GM12801 (cell line): ENCODE measurements around the gene GLB1L3.

ENCODE experiments used
- TF ChIP-seq, protein P1 (sequence below): IDR thresholded peaks from one replicate; pipeline ENCODE4 v1.5.1; 2011; ENCODE audit warnings: control low read depth; ENCODE audit not compliant: insufficient read length; ENCODE audit errors: extremely low read depth

The GLB1L3 gene

DNA sequence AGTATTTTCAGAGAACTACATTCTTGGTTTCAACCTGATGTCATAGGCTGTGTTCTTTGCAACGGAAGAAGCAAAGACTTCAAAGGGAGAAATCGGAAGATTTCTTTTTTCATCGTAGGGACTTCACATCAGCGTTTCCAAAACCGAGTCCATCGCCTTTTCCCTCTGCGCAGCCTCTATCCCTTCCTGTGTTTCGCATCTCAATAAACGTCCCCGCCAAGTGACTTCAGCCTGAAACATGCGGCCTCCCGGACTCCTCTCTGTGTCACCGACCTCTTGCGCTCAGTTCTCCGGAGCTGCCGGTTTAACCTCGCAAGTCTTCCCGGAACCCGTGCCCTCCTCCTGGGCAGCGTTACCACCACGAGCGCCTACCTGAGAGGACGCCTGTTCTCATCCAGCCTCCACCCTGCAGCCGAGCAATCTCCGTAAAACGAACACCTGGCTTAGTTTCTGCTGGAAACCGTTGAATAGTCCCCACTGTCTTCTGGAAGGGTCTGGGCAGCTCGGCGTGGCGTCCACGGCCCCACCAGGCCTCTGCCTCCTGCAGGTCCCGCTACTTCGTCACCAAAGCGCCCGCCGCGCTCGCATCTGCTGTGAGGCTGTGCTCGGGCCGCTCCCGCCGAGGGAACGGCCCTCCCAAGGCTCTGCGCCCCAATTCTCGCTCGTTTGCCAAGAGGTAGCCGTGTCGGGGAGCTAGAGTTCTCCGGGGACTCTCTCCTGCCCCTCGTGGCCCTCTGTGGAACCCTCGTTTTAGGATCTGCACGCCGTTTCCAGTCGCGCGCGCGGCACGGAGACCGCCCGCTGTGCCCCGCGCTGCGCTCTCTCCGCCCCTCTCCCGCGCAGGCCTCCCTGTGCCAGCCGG is at the start of gene GLB1L3:
GLB1L3 (plus strand) TSS at position 846 of the 862 bp plus-strand sequence. CDS start 362 bp downstream, outside the sequence.
- TF ChIP-seq, protein P1, sequence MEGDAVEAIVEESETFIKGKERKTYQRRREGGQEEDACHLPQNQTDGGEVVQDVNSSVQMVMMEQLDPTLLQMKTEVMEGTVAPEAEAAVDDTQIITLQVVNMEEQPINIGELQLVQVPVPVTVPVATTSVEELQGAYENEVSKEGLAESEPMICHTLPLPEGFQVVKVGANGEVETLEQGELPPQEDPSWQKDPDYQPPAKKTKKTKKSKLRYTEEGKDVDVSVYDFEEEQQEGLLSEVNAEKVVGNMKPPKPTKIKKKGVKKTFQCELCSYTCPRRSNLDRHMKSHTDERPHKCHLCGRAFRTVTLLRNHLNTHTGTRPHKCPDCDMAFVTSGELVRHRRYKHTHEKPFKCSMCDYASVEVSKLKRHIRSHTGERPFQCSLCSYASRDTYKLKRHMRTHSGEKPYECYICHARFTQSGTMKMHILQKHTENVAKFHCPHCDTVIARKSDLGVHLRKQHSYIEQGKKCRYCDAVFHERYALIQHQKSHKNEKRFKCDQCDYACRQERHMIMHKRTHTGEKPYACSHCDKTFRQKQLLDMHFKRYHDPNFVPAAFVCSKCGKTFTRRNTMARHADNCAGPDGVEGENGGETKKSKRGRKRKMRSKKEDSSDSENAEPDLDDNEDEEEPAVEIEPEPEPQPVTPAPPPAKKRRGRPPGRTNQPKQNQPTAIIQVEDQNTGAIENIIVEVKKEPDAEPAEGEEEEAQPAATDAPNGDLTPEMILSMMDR: no peak

DNA sequence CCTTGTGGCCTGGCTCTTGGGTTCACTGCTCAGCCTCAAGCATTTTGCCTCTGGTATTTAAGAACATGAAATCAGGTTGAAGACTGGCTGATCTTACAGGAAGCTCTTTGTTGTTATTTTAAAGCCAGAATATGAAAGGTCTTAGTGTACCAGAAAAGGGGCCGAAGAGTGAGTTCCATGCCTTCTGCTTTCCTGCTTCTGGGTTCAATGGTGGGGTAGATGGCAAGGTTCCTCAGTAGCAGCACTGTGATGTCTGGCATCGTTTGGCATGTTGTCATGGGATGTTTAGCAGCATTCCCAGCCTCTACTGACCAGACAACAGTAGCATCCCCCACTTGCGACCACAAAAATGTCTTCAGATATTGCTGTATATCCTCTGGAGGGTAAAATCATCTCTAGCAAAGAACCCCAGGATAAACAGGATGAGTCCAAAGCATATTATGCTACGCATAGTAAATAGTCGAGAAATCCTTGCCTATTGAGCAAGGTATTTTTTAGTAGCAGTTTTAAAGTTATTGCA is 49.3 kb upstream of the GLB1L3 start:
- TF ChIP-seq, protein P1: no peak

GRCh38 chr11:134228625-134229024 is 47.6 kb upstream of the GLB1L3 start:
- TF ChIP-seq, protein P1: no peak

GRCh38 chr11:134229126-134229790 is 46.9 kb upstream of the GLB1L3 start:
- TF ChIP-seq, protein P1: no peak

DNA sequence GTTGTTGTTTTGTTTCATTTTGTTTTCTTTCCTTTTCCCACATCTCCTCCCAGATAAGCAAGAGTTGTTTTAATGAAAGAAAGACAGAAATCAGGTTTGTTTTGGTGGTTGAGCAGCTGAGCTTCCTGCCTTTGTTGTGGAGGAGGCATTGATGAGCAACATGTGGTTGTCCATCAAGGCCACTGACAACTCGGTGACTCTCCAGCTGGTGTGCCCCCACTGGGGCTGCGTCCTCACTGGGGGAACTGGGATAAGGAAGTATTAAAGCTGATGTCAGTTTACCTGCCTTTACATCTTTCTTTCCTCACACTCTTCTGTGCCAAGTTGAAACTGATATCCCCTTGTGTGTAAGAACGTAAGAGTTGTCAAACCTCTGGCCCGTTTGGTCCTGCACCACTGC is 45.8 kb upstream of the GLB1L3 start:
- TF ChIP-seq, protein P1: no peak

DNA sequence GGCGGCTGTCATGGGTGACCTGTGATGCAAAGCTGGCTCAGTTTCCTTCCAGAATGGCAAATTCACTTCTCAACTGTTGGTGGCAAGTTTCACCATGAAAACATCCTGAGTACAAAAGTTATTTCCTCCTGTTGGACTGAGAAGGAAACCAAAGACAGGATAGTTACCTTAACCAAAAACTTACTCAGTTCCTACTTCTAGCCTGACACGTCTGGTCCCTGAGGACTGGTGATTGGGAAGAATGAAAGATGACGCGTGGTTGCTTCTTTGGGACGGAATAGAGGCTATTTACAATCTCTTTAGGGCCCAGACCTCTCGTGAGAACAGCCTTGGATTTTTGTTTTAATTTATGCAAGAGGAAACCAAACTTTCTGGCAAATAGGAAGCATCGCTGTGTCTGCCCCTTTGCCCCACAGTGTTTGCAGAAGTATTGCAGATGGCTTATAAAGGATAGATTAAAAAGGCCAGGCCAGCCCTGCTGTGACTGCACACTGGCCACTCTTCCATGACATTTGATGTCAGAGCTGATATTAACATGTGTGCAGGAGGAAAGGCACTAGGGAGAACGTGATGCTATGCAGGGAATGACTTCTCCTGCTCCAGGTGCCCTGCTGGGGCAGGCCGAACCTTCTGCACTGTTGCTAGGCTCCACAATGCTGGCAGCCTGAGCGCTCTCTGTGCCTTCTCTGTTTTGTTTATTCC is 44.1 kb upstream of the GLB1L3 start:
- TF ChIP-seq, protein P1: no peak

- TF ChIP-seq, protein P1: no peak
Observed at GRCh38 chr11:134233729-134234179, 42.4 kb upstream of the GLB1L3 start.
